Suprapubic skin (tissue), 4 donors: ENCODE measurements around the gene ADCY4. TPM values are rescaled to one million over a fixed set of nuclear protein-coding genes. Genes with fewer than 3 reads are reported as not detected.

Source experiments
- DNase-seq, 2 donors: peaks; one replicate each; pipeline ENCODE4 v3.0.0-alpha.2; 2019; ENCODE audit warnings: low spot score in 2 of 2
- H3K27ac ChIP-seq: fragments of 200-600 bp; sonication (generic); one replicate; pipeline ENCODE4 v1.5.1; 2019
- H3K27me3 ChIP-seq: fragments of 200-600 bp; sonication (generic); one replicate; pipeline ENCODE4 v1.5.1; 2019
- H3K36me3 ChIP-seq: fragments of 200-600 bp; sonication (generic); one replicate; pipeline ENCODE4 v1.5.1; 2019
- H3K4me1 ChIP-seq: fragments of 200-600 bp; sonication (generic); one replicate; pipeline ENCODE4 v1.5.1; 2019
- H3K4me3 ChIP-seq: fragments of 200-600 bp; sonication (generic); one replicate; pipeline ENCODE4 v1.5.1; 2019; ENCODE audit warnings: mild to moderate bottlenecking
- H3K9me3 ChIP-seq: fragments of 200-600 bp; sonication (generic); one replicate; pipeline ENCODE4 v1.5.1; 2019
- CTCF ChIP-seq, 2 donors: fragments of 200-600 bp in 1 of 2; fragments of 450-650 bp in 1 of 2; sonication (generic) in 1 of 2; IDR thresholded peaks; one replicate each; pipeline ENCODE4 v1.5.1; 2016 to 2019; ENCODE audit warnings: antibody characterized with exemption in 2 of 2, mild to moderate bottlenecking in 1 of 2, moderate library complexity in 1 of 2
- EP300 ChIP-seq: sonication (generic); formaldehyde crosslinking; IDR thresholded peaks from one replicate; pipeline ENCODE4 v1.6.1; 2017; ENCODE audit warnings: antibody characterized with exemption
- POLR2A ChIP-seq, 2 donors: fragments of 450-650 bp; IDR thresholded peaks; one replicate each; pipeline ENCODE4 v1.6.1; 2017; ENCODE audit warnings: antibody characterized with exemption in 2 of 2, mild to moderate bottlenecking in 2 of 2, moderate library complexity in 2 of 2
- POLR2AphosphoS5 ChIP-seq, 3 donors: sonication (generic); formaldehyde crosslinking; IDR thresholded peaks; one replicate each; pipeline ENCODE4 v1.6.1; 2017; ENCODE audit warnings: antibody characterized with exemption in 3 of 3
- WGBS: methylation state at CpG from one replicate; pipeline ENCODE4 v1.1.5; 2018; 5-methylcytosine and 5-hydroxymethylcytosine counted together
- total RNA-seq, 4 donors: library from RNA; depleted of rRNA; stranded (reverse); fragments of >200 nt; gene quantifications; one replicate each; pipeline ENCODE4 v1.1.0, GENCODE V29; 2016

ADCY4 gene
- total RNA-seq, 4 donors from 2014 or later: 3.9 to 33.2 (median 13.9) TPM

- TF ChIP-seq POLR2A (IDR thresholded peaks at IDR 0.05) (peak in 1 of 2 donors; percentile 55), CTCF (IDR thresholded peaks at IDR 0.05) (no peak)
- peak overlapping the region; percentile 94 for H3K27ac ChIP-seq
Measured at GRCh38 chr14:24368562-24369252, 33.8 kb upstream of the ADCY4 start.

GRCh38 chr14:24368212-24368561 lies 33.3 kb upstream of the ADCY4 start:
- H3K27me3 ChIP-seq: peaks cover 3% of the 10 kb centered on the region
- H3K36me3 ChIP-seq: peaks cover 5% of the 10 kb centered on the region
- no peak for TF ChIP-seq CTCF (IDR thresholded peaks at IDR 0.05)
- TF ChIP-seq POLR2A (IDR thresholded peaks at IDR 0.05): no peak
- TF ChIP-seq EP300: no peak
- no peak for TF ChIP-seq POLR2AphosphoS5 (IDR thresholded peaks at IDR 0.05)
- DNase-seq: no peak
- peak overlapping the region; percentile 94 for H3K27ac ChIP-seq
- no peaks in the 10 kb centered on the region for H3K9me3 ChIP-seq
- peaks cover 49% of the 10 kb centered on the region for H3K4me1 ChIP-seq
- WGBS: 5% methylated on average over 15 of the region's 15 CpGs
- H3K4me3 ChIP-seq: peak overlapping the region; percentile 63

More at GRCh38 chr14:24368562-24369252, 33.8 kb upstream of the ADCY4 start:
- peaks cover 7% of the 10 kb centered on the region for H3K36me3 ChIP-seq
- peaks cover 3% of the 10 kb centered on the region for H3K27me3 ChIP-seq
- no peaks in the 10 kb centered on the region for H3K9me3 ChIP-seq
- DNase-seq: peak; percentile 85 to 87
- peaks cover 49% of the 10 kb centered on the region for H3K4me1 ChIP-seq
- peak overlapping the region; percentile 63 for H3K4me3 ChIP-seq
- 10% methylated on average over 4 of the region's 52 CpGs for WGBS

- Histone ChIP-seq H3K4me3 (peak within 1 kb of the TSS; percentile 63), H3K9me3 (no peaks in the 10 kb centered on the region), H3K27ac (peak within 1 kb of the TSS; percentile 94), H3K36me3 (peaks cover 4% of the 10 kb centered on the region), H3K4me1 (peaks cover 49% of the 10 kb centered on the region), H3K27me3 (peaks cover 3% of the 10 kb centered on the region)
- 8% methylated on average over 16 of the region's 21 CpGs for WGBS
- DNase-seq: peak; percentile 86 to 88
- no peak for TF ChIP-seq POLR2AphosphoS5 (IDR thresholded peaks at IDR 0.05)
- no peak for TF ChIP-seq CTCF (IDR thresholded peaks at IDR 0.05)
- no peak for TF ChIP-seq EP300
- no peak for TF ChIP-seq POLR2A (IDR thresholded peaks at IDR 0.05)
Measured at GRCh38 chr14:24367514-24368211, 32.8 kb upstream of the ADCY4 start, which contains the start of gene NFATC4. TSS of gene NFATC4 (plus strand) at chr14:24368184. CDS start at chr14:24368341, 157 bp downstream.

- peak in 2 of 3 donors; percentile 7 to 47 for TF ChIP-seq POLR2AphosphoS5 (IDR thresholded peaks at IDR 0.05)
- TF ChIP-seq POLR2A (IDR thresholded peaks at IDR 0.05): no peak
- DNase-seq: peak; percentile 95
- Histone ChIP-seq H3K27ac (peak overlapping the region; percentile 94), H3K4me1 (peaks cover 49% of the 10 kb centered on the region), H3K36me3 (peaks cover 2% of the 10 kb centered on the region), H3K9me3 (no peaks in the 10 kb centered on the region), H3K4me3 (peak overlapping the region; percentile 63), H3K27me3 (peaks cover 3% of the 10 kb centered on the region)
- WGBS: 2% methylated on average over 17 of the region's 40 CpGs
Measured at GRCh38 chr14:24366721-24367513, 32.0 kb upstream of the ADCY4 start.

GRCh38 chr14:24366413-24366720 lies 31.5 kb upstream of the ADCY4 start:
- peak in 1 of 3 donors; percentile 45 for TF ChIP-seq POLR2AphosphoS5 (IDR thresholded peaks at IDR 0.05)
- no peak for TF ChIP-seq EP300
- TF ChIP-seq CTCF (IDR thresholded peaks at IDR 0.05): no peak
- Histone ChIP-seq H3K27me3 (peaks cover 3% of the 10 kb centered on the region), H3K9me3 (no peaks in the 10 kb centered on the region), H3K4me1 (peaks cover 46% of the 10 kb centered on the region), H3K36me3 (no peaks in the 10 kb centered on the region), H3K27ac (peak overlapping the region; percentile 94), H3K4me3 (peak overlapping the region; percentile 63)
- no peak for DNase-seq
- WGBS: 2% methylated on average over 16 of the region's 16 CpGs
